Measurements from ENCODE around the gene TELO2.

TELO2 gene

GRCh38 chr16:1492923-1493745 is at the start of gene TELO2:
TSS of gene TELO2 (plus strand) at chr16:1493360. CDS start at chr16:1494282, 922 bp downstream.
- H3K36me3 ChIP-seq (ENCODE audit: insufficient read depth, low read length): no peaks in the 10 kb centered on the region; the same call in 1 of the 2 replicates
- H3K9ac ChIP-seq (ENCODE audit: low read depth, low read length): peak within 1 kb of the TSS; percentile 68
- H3K4me1 ChIP-seq (ENCODE audit: insufficient read depth, low read length): no peaks in the 10 kb centered on the region
- H3K9me3 ChIP-seq (ENCODE audit: control insufficient read depth, insufficient read depth, low read length): no peaks in the 10 kb centered on the region

GRCh38 chr16:1443403-1443973 is 49.7 kb upstream of the TELO2 start:
- Histone ChIP-seq H3K9ac (ENCODE audit: low read depth, low read length) (no peak overlapping the region), H3K36me3 (ENCODE audit: insufficient read depth, low read length) (no peaks in the 10 kb centered on the region), H3K4me1 (ENCODE audit: insufficient read depth, low read length) (no peaks in the 10 kb centered on the region), H3K9me3 (ENCODE audit: control insufficient read depth, insufficient read depth, low read length) (no peaks in the 10 kb centered on the region)

GRCh38 chr16:1443980-1444729 is 49.0 kb upstream of the TELO2 start, which contains the start of gene CCDC154:
TSS of gene CCDC154 (minus strand) at chr16:1444556. CDS start at chr16:1444322, 234 bp downstream.
- H3K9ac ChIP-seq (ENCODE audit: low read depth, low read length): no peak within 1 kb of the TSS
- H3K36me3 ChIP-seq (ENCODE audit: insufficient read depth, low read length): no peaks in the 10 kb centered on the region
- no peaks in the 10 kb centered on the region for H3K4me1 ChIP-seq (ENCODE audit: insufficient read depth, low read length)
- no peaks in the 10 kb centered on the region for H3K9me3 ChIP-seq (ENCODE audit: control insufficient read depth, insufficient read depth, low read length)

GRCh38 chr16:1444730-1445517 is 48.2 kb upstream of the TELO2 start:
- H3K9ac ChIP-seq (ENCODE audit: low read depth, low read length): no peak overlapping the region
- H3K36me3 ChIP-seq (ENCODE audit: insufficient read depth, low read length): no peaks in the 10 kb centered on the region
- no peaks in the 10 kb centered on the region for H3K9me3 ChIP-seq (ENCODE audit: control insufficient read depth, insufficient read depth, low read length)
- H3K4me1 ChIP-seq (ENCODE audit: insufficient read depth, low read length): no peaks in the 10 kb centered on the region

GRCh38 chr16:1445518-1446203 is 47.5 kb upstream of the TELO2 start:
- no peaks in the 10 kb centered on the region for H3K4me1 ChIP-seq (ENCODE audit: insufficient read depth, low read length)

GRCh38 chr16:1446296-1447080 is 46.7 kb upstream of the TELO2 start:
- Histone ChIP-seq H3K4me1 (ENCODE audit: insufficient read depth, low read length) (no peaks in the 10 kb centered on the region), H3K9ac (ENCODE audit: low read depth, low read length) (no peak overlapping the region), H3K36me3 (ENCODE audit: insufficient read depth, low read length) (no peaks in the 10 kb centered on the region), H3K9me3 (ENCODE audit: control insufficient read depth, insufficient read depth, low read length) (no peaks in the 10 kb centered on the region)

More at GRCh38 chr16:1445518-1446203, 47.5 kb upstream of the TELO2 start:
- Histone ChIP-seq H3K9me3 (ENCODE audit: control insufficient read depth, insufficient read depth, low read length) (no peaks in the 10 kb centered on the region), H3K36me3 (ENCODE audit: insufficient read depth, low read length) (no peaks in the 10 kb centered on the region), H3K9ac (ENCODE audit: low read depth, low read length) (no peak overlapping the region)

- no peaks in the 10 kb centered on the region for H3K9me3 ChIP-seq (ENCODE audit: control insufficient read depth, insufficient read depth, low read length)
- H3K4me1 ChIP-seq (ENCODE audit: insufficient read depth, low read length): no peaks in the 10 kb centered on the region
- no peak overlapping the region for H3K9ac ChIP-seq (ENCODE audit: low read depth, low read length)
- H3K36me3 ChIP-seq (ENCODE audit: insufficient read depth, low read length): no peaks in the 10 kb centered on the region
Observed at GRCh38 chr16:1447965-1448364, 45.2 kb upstream of the TELO2 start.

- H3K9me3 ChIP-seq (ENCODE audit: control insufficient read depth, insufficient read depth, low read length): no peaks in the 10 kb centered on the region
Observed at GRCh38 chr16:1448536-1449116, 44.5 kb upstream of the TELO2 start.

GRCh38 chr16:1449201-1449788 is 43.9 kb upstream of the TELO2 start:
- Histone ChIP-seq H3K36me3 (ENCODE audit: insufficient read depth, low read length) (no peaks in the 10 kb centered on the region), H3K9me3 (ENCODE audit: control insufficient read depth, insufficient read depth, low read length) (no peaks in the 10 kb centered on the region), H3K4me1 (ENCODE audit: insufficient read depth, low read length) (no peaks in the 10 kb centered on the region), H3K9ac (ENCODE audit: low read depth, low read length) (no peak overlapping the region)

More at GRCh38 chr16:1448536-1449116, 44.5 kb upstream of the TELO2 start:
- Histone ChIP-seq H3K4me1 (ENCODE audit: insufficient read depth, low read length) (no peaks in the 10 kb centered on the region), H3K9ac (ENCODE audit: low read depth, low read length) (no peak overlapping the region), H3K36me3 (ENCODE audit: insufficient read depth, low read length) (no peaks in the 10 kb centered on the region)

- Histone ChIP-seq H3K36me3 (ENCODE audit: insufficient read depth, low read length) (no peaks in the 10 kb centered on the region), H3K9me3 (ENCODE audit: control insufficient read depth, insufficient read depth, low read length) (no peaks in the 10 kb centered on the region), H3K9ac (ENCODE audit: low read depth, low read length) (no peak overlapping the region), H3K4me1 (ENCODE audit: insufficient read depth, low read length) (no peaks in the 10 kb centered on the region)
Observed at GRCh38 chr16:1450218-1450617, 42.9 kb upstream of the TELO2 start.

- Histone ChIP-seq H3K9ac (ENCODE audit: low read depth, low read length) (no peak overlapping the region), H3K36me3 (ENCODE audit: insufficient read depth, low read length) (no peaks in the 10 kb centered on the region; the same call in 1 of the 2 replicates), H3K4me1 (ENCODE audit: insufficient read depth, low read length) (no peaks in the 10 kb centered on the region), H3K9me3 (ENCODE audit: control insufficient read depth, insufficient read depth, low read length) (no peaks in the 10 kb centered on the region)
Observed at GRCh38 chr16:1450841-1451240, 42.3 kb upstream of the TELO2 start.

GRCh38 chr16:1451702-1452392 is 41.3 kb upstream of the TELO2 start:
- no peak overlapping the region for H3K9ac ChIP-seq (ENCODE audit: low read depth, low read length)
- no peaks in the 10 kb centered on the region for H3K9me3 ChIP-seq (ENCODE audit: control insufficient read depth, insufficient read depth, low read length)
- no peaks in the 10 kb centered on the region; the same call in 1 of the 2 replicates for H3K36me3 ChIP-seq (ENCODE audit: insufficient read depth, low read length)
- no peaks in the 10 kb centered on the region for H3K4me1 ChIP-seq (ENCODE audit: insufficient read depth, low read length)
